Thoracic aorta (tissue), 2 donors: ENCODE results near the gene RABL2B. TPM values are rescaled to one million over a fixed set of nuclear protein-coding genes. Genes with fewer than 3 reads are reported as not detected.

Experiments used
- ATAC-seq: fragments of 150-250 bp; one replicate; pipeline ENCODE4 v1.8.0; 2017; ENCODE audit warnings: low read depth; ENCODE audit not compliant: insufficient number of reproducible peaks, low FRiP score
- DNase-seq: peaks from one replicate; pipeline ENCODE4 v3.0.0-alpha.2; 2020; ENCODE audit warnings: low spot score
- H3K27ac ChIP-seq, 2 donors: fragments of 200-600 bp; sonication (generic); 1 replicate in 1 of 2; 2 replicates in 1 of 2; pipeline ENCODE4 v1.5.1; 2016; ENCODE audit warnings: mild to moderate bottlenecking in 2 of 2, moderate library complexity in 2 of 2
- H3K27me3 ChIP-seq: fragments of 200-600 bp; sonication (generic); replicated peaks from 2 replicates; pipeline ENCODE4 v1.6.0; 2016; ENCODE audit warnings: mild to moderate bottlenecking; ENCODE audit not compliant: insufficient read depth
- H3K36me3 ChIP-seq: fragments of 200-600 bp; sonication (generic); one replicate; pipeline ENCODE4 v1.5.1; 2016
- H3K4me1 ChIP-seq, 2 donors: fragments of 200-600 bp; sonication (generic); 1 replicate in 1 of 2; 2 replicates in 1 of 2; pipeline versions ENCODE4 v1.5.1 to v1.6.0; 2016; ENCODE audit warnings: low read depth in 2 of 2, mild to moderate bottlenecking in 1 of 2; ENCODE audit not compliant: control insufficient read depth in 1 of 2
- H3K4me3 ChIP-seq: fragments of 200-600 bp; sonication (generic); 2 replicates; pipeline ENCODE4 v1.5.1; 2016; ENCODE audit warnings: mild to moderate bottlenecking
- H3K9me3 ChIP-seq: fragments of 200-600 bp; sonication (generic); 2 replicates; pipeline ENCODE4 v1.5.1; 2016
- CTCF ChIP-seq: fragments of 200-600 bp; sonication (generic); IDR thresholded peaks from one replicate; pipeline ENCODE4 v1.5.1; 2019; ENCODE audit warnings: antibody characterized with exemption
- total RNA-seq, 2 donors: library from RNA; depleted of rRNA; stranded (reverse); fragments of >200 nt; gene quantifications; one replicate each; pipeline versions ENCODE4 v1.1.0 to v1.2.3, GENCODE V29; 2016

RABL2B gene
- total RNA-seq, 2 donors from 2014 or later = 14.7 to 19.9 TPM

DNA sequence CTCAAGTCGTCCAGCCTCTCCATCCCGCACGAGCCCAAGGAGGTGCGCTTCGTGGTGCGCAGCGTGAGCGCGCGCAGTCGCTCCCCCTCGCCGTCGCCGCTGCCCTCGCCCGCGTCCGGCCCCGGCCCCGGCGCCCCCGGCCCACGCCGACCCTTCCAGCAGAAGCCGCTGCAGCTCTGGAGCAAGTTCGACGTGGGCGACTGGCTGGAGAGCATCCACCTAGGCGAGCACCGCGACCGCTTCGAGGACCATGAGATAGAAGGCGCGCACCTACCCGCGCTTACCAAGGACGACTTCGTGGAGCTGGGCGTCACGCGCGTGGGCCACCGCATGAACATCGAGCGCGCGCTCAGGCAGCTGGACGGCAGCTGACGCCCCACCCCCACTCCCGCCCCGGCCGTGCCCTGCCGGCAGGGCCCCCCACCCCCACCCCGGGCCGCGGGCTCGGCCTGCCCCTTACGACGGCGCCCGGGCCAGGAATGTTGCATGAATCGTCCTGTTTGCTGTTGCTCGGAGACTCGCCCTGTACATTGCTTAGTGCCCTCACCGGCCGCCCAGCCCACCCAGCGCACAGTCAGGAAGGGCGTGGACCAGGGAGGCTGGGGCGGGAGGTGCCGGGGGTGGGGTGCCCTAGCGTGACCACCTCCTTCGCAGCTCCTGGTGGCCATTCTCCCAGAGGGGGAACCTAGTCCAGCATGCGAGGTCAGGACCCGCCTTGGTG, 52.3 kb downstream of the RABL2B start:
- H3K4me1 ChIP-seq = peaks cover 0 to 7% of the 10 kb centered on the region in 2 donors
- no peaks in the 10 kb centered on the region for H3K27me3 ChIP-seq
- H3K4me3 ChIP-seq = no peak overlapping the region
- DNase-seq (no peak), ATAC-seq (no peak)
- no peak overlapping the region for H3K27ac ChIP-seq
- H3K9me3 ChIP-seq = no peaks in the 10 kb centered on the region
- no peak for TF ChIP-seq CTCF
- H3K36me3 ChIP-seq = no peaks in the 10 kb centered on the region

DNA sequence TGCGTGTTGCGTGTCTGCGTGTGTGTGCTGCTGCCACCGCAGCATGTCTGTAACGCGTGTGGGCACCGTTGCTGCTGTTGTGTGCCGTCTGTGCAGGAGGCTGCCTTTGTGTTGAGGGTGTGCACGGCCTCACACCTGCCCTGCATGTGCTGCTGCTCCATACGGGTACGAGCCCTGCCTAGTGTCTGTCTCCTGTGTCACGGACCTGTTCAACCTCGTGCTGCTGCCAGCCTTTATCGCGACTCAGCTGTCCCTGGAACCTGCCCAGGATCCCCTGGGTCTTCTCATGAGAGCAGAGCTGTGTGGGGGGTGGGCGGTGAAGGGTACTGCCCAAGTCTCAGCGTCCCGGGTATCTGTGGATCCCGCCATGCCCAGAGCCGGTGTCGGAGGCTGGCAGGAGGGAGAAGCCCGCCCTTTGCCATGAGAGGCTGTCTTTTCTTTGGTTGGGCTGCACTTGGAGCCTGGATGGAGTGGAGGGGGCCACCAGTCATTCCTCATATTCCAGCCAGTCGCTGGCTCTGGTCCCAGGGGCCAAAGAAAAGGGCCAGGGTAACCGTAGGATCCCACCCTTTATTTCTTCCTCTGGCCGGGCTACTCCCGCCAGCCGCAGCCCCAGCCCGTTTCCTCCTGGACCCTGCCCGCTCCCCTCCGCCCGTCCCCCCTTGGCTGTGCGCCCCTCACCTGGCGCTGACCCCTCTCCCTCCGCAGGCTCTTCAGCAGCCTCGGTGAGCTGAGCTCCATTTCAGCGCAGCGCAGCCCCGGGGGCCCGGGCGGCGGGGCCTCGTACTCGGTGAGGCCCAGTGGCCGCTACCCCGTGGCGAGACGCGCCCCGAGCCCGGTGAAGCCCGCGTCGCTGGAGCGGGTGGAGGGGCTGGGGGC, 53.2 kb downstream of the RABL2B start:
- H3K27me3 ChIP-seq = no peaks in the 10 kb centered on the region
- DNase-seq (no peak), ATAC-seq (no peak)
- peaks cover 0 to 7% of the 10 kb centered on the region in 2 donors for H3K4me1 ChIP-seq
- no peaks in the 10 kb centered on the region for H3K9me3 ChIP-seq
- H3K4me3 ChIP-seq = no peak overlapping the region
- no peak overlapping the region for H3K27ac ChIP-seq
- no peak for TF ChIP-seq CTCF
- H3K36me3 ChIP-seq = no peaks in the 10 kb centered on the region

- Histone ChIP-seq H3K4me1 (peaks cover 0 to 7% of the 10 kb centered on the region in 2 donors), H3K9me3 (no peaks in the 10 kb centered on the region), H3K27me3 (no peaks in the 10 kb centered on the region), H3K27ac (no peak overlapping the region), H3K4me3 (no peak overlapping the region), H3K36me3 (no peaks in the 10 kb centered on the region)
- DNase-seq (no peak), ATAC-seq (no peak)
- no peak for TF ChIP-seq CTCF
Measured at GRCh38 chr22:50729391-50730012, 53.9 kb downstream of the RABL2B start.

GRCh38 chr22:50728523-50728931, 54.9 kb downstream of the RABL2B start:
- no peak for TF ChIP-seq CTCF
- no peak overlapping the region for H3K4me3 ChIP-seq
- H3K27ac ChIP-seq = no peak overlapping the region
- H3K4me1 ChIP-seq = peaks cover 0 to 7% of the 10 kb centered on the region in 2 donors
- H3K27me3 ChIP-seq = no peaks in the 10 kb centered on the region
- ATAC-seq = no peak
- no peaks in the 10 kb centered on the region for H3K36me3 ChIP-seq
- DNase-seq = no peak
- H3K9me3 ChIP-seq = no peaks in the 10 kb centered on the region
